Liver (tissue), 9 donors: Measurements from ENCODE around the gene ZNF835. TPM values are rescaled to one million over a fixed set of nuclear protein-coding genes. Genes with fewer than 3 reads are reported as not detected.

ENCODE experiments used
- DNase-seq: peaks from one replicate; pipeline ENCODE4 v3.0.0-alpha.2; 2017; ENCODE audit warnings: low spot score
- H3K27ac ChIP-seq, 2 donors: one replicate each; pipeline ENCODE4 v1.7.0; 2013; ENCODE audit warnings: inconsistent platforms in 2 of 2, low read length in 2 of 2, control low read depth in 1 of 2, low read depth in 1 of 2, mild to moderate bottlenecking in 1 of 2
- H3K27me3 ChIP-seq, 4 donors: one replicate each; pipeline versions ENCODE4 v1.6.1 to v1.7.0; 2013; ENCODE audit warnings: low read length in 3 of 4, inconsistent platforms in 1 of 4, mild to moderate bottlenecking in 1 of 4, moderate library complexity in 1 of 4; ENCODE audit not compliant: control insufficient read depth in 4 of 4, insufficient read depth in 4 of 4
- H3K36me3 ChIP-seq, 4 donors: one replicate each; pipeline versions ENCODE4 v1.6.1 to v1.7.0; 2013; ENCODE audit warnings: low read length in 3 of 4, mild to moderate bottlenecking in 3 of 4, low read depth in 1 of 4, moderate library complexity in 1 of 4; ENCODE audit not compliant: control insufficient read depth in 4 of 4, insufficient read depth in 3 of 4
- H3K4me1 ChIP-seq, 4 donors: one replicate each; pipeline versions ENCODE4 v1.6.1 to v1.7.0; 2013; ENCODE audit warnings: low read length in 3 of 4, mild to moderate bottlenecking in 3 of 4, moderate library complexity in 1 of 4; ENCODE audit not compliant: control insufficient read depth in 4 of 4, insufficient read depth in 4 of 4
- H3K4me3 ChIP-seq, 3 donors: one replicate each; pipeline versions ENCODE4 v1.6.1 to v1.7.0; 2013; ENCODE audit warnings: low read length in 3 of 3, control low read depth in 1 of 3, low read depth in 1 of 3, mild to moderate bottlenecking in 1 of 3
- H3K9ac ChIP-seq, 2 donors: one replicate each; pipeline ENCODE4 v1.7.0; 2013; ENCODE audit warnings: low read length in 2 of 2, mild to moderate bottlenecking in 2 of 2, moderate library complexity in 2 of 2, control low read depth in 1 of 2, low read depth in 1 of 2
- H3K9me3 ChIP-seq, 4 donors: one replicate each; pipeline versions ENCODE4 v1.6.1 to v1.7.0; 2013; ENCODE audit warnings: low read length in 3 of 4; ENCODE audit not compliant: control insufficient read depth in 4 of 4
- CTCF ChIP-seq: fragments of 150-350 bp; IDR thresholded peaks from 2 replicates; pipeline ENCODE4 v1.5.1; 2017; ENCODE audit warnings: improper control_type of control experiment, low read depth, low read length; ENCODE audit not compliant: missing input control
- EGR1 ChIP-seq, 2 donors: IDR thresholded peaks; 2 replicates each; pipeline ENCODE4 v1.6.1; 2016 to 2018; ENCODE audit warnings: antibody characterized with exemption in 2 of 2, low read depth in 2 of 2
- FOXA1 ChIP-seq: IDR thresholded peaks from 2 replicates; pipeline ENCODE4 v1.6.1; 2016; ENCODE audit warnings: antibody characterized with exemption
- FOXA2 ChIP-seq: IDR thresholded peaks from 2 replicates; pipeline ENCODE4 v1.6.1; 2016; ENCODE audit warnings: antibody characterized with exemption
- GABPA ChIP-seq, 2 donors: IDR thresholded peaks in 1 of 2; conservative IDR thresholded peaks in 1 of 2; 2 replicates each; pipeline ENCODE4 v1.6.1; 2016; ENCODE audit warnings: antibody characterized with exemption in 2 of 2, mild to moderate bottlenecking in 1 of 2, moderate library complexity in 1 of 2
- HNF4A ChIP-seq, 2 donors: conservative IDR thresholded peaks; 2 replicates each; pipeline ENCODE4 v1.6.1; 2016; ENCODE audit warnings: antibody characterized with exemption in 2 of 2, mild to moderate bottlenecking in 2 of 2
- HNF4G ChIP-seq: IDR thresholded peaks from 2 replicates; pipeline ENCODE4 v1.6.1; 2016; ENCODE audit warnings: antibody characterized with exemption
- JUND ChIP-seq, 2 donors: IDR thresholded peaks; 2 replicates each; pipeline ENCODE4 v1.6.1; 2016; ENCODE audit warnings: antibody characterized with exemption in 2 of 2
- NR2F2 ChIP-seq: IDR thresholded peaks from 2 replicates; pipeline ENCODE4 v1.6.1; 2016; ENCODE audit warnings: antibody characterized with exemption
- RAD21 ChIP-seq, 2 donors: IDR thresholded peaks; 2 replicates each; pipeline ENCODE4 v1.6.1; 2016; ENCODE audit warnings: antibody characterized with exemption in 2 of 2, mild to moderate bottlenecking in 2 of 2
- RXRA ChIP-seq, 2 donors: IDR thresholded peaks; 2 replicates each; pipeline ENCODE4 v1.6.1; 2017 to 2018; ENCODE audit warnings: antibody characterized with exemption in 2 of 2, mild to moderate bottlenecking in 1 of 2
- YY1 ChIP-seq: IDR thresholded peaks from 2 replicates; pipeline ENCODE4 v1.6.1; 2016; ENCODE audit warnings: antibody characterized with exemption, mild to moderate bottlenecking
- ZBTB33 ChIP-seq: IDR thresholded peaks from 2 replicates; pipeline ENCODE4 v1.6.1; 2016; ENCODE audit warnings: antibody characterized with exemption
- WGBS: extraction: QIAGEN DNeasy Blood & Tissue Kit; methylation state at CpG from one replicate; pipeline ENCODE4 v1.1.7; 2013; 5-methylcytosine and 5-hydroxymethylcytosine counted together
- polyA plus RNA-seq, 2 donors: library from polyadenylated mRNA; stranded (reverse) in 1 of 2; unstranded in 1 of 2; fragments of 200-250 nt in 1 of 2; fragments of >200 nt in 1 of 2; fragmentation: Nextera tagmentation in 1 of 2; extraction: Ambion mirVana in 1 of 2; gene quantifications; one replicate each; pipeline versions ENCODE4 v1.2.1 to v1.2.3, GENCODE V29; 2013 to 2015
- total RNA-seq, 2 donors: library from RNA; depleted of rRNA; stranded (reverse); fragments of >200 nt; gene quantifications; one replicate each; pipeline ENCODE4 v1.2.3, GENCODE V29; 2014
- TF ChIP-seq, protein P1 (sequence below): IDR thresholded peaks from 2 replicates; pipeline ENCODE4 v1.6.1; 2016; ENCODE audit warnings: antibody characterized with exemption, mild to moderate bottlenecking
- TF ChIP-seq, protein P2 (sequence below): IDR thresholded peaks from 2 replicates; pipeline ENCODE4 v1.6.1; 2016; ENCODE audit warnings: antibody characterized with exemption
- TF ChIP-seq, protein P3 (sequence below): IDR thresholded peaks from 2 replicates; pipeline ENCODE4 v1.6.1; 2016; ENCODE audit warnings: antibody characterized with exemption
- donor health status: healthy.
- donor health status: healthy.
- donor health status: healthy.
- donor health status: healthy.
- donor health status: healthy.

ZNF835 gene
- total and polyA plus RNA-seq, 4 donors, result 0.19 to 2.3 (median 0.76) TPM

GRCh38 chr19:56699552-56699951 lies 28.0 kb upstream of the ZNF835 start:
- no peaks in the 10 kb centered on the region for H3K36me3 ChIP-seq
- H3K9me3 ChIP-seq, result peaks cover 0 to 4% (median 0%) of the 10 kb centered on the region in 4 donors
- H3K4me1 ChIP-seq, result no peaks in the 10 kb centered on the region
- 67% methylated on average over 3 of the region's 3 CpGs for WGBS
- no peaks in the 10 kb centered on the region for H3K27me3 ChIP-seq
- TF ChIP-seq CTCF (no peak), ZBTB33 (no peak), EGR1 (IDR thresholded peaks at IDR 0.05; ENCODE audit: low read depth in 2 of 2) (no peak), FOXA1 (no peak), NR2F2 (no peak), HNF4A (conservative IDR thresholded peaks at IDR 0.05) (no peak), JUND (IDR thresholded peaks at IDR 0.05) (no peak), GABPA (IDR thresholded peaks at IDR 0.05 in 1 of 2, conservative IDR thresholded peaks at IDR 0.05 in 1 of 2) (no peak), HNF4G (no peak), YY1 (no peak), RXRA (IDR thresholded peaks at IDR 0.05) (no peak)
- TF ChIP-seq, protein P1, sequence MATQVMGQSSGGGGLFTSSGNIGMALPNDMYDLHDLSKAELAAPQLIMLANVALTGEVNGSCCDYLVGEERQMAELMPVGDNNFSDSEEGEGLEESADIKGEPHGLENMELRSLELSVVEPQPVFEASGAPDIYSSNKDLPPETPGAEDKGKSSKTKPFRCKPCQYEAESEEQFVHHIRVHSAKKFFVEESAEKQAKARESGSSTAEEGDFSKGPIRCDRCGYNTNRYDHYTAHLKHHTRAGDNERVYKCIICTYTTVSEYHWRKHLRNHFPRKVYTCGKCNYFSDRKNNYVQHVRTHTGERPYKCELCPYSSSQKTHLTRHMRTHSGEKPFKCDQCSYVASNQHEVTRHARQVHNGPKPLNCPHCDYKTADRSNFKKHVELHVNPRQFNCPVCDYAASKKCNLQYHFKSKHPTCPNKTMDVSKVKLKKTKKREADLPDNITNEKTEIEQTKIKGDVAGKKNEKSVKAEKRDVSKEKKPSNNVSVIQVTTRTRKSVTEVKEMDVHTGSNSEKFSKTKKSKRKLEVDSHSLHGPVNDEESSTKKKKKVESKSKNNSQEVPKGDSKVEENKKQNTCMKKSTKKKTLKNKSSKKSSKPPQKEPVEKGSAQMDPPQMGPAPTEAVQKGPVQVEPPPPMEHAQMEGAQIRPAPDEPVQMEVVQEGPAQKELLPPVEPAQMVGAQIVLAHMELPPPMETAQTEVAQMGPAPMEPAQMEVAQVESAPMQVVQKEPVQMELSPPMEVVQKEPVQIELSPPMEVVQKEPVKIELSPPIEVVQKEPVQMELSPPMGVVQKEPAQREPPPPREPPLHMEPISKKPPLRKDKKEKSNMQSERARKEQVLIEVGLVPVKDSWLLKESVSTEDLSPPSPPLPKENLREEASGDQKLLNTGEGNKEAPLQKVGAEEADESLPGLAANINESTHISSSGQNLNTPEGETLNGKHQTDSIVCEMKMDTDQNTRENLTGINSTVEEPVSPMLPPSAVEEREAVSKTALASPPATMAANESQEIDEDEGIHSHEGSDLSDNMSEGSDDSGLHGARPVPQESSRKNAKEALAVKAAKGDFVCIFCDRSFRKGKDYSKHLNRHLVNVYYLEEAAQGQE, result no peak
- no peak overlapping the region for H3K27ac ChIP-seq
- no peak overlapping the region for H3K9ac ChIP-seq
- no peak overlapping the region for H3K4me3 ChIP-seq
- DNase-seq, result no peak

GRCh38 chr19:56692206-56692895 lies 20.8 kb upstream of the ZNF835 start:
- Histone ChIP-seq H3K27me3 (peaks cover 0 to 3% (median 0%) of the 10 kb centered on the region in 4 donors), H3K4me1 (no peaks in the 10 kb centered on the region), H3K27ac (no peak overlapping the region), H3K4me3 (no peak overlapping the region), H3K9ac (no peak overlapping the region), H3K36me3 (no peaks in the 10 kb centered on the region), H3K9me3 (peaks cover 0 to 15% (median 7%) of the 10 kb centered on the region in 4 donors)
- no peak for DNase-seq
- WGBS, result 66% methylated on average over 8 of the region's 8 CpGs
- TF ChIP-seq GABPA (IDR thresholded peaks at IDR 0.05 in 1 of 2, conservative IDR thresholded peaks at IDR 0.05 in 1 of 2), result no peak
- TF ChIP-seq FOXA2, result no peak
- no peak for TF ChIP-seq FOXA1
- TF ChIP-seq, protein P2, sequence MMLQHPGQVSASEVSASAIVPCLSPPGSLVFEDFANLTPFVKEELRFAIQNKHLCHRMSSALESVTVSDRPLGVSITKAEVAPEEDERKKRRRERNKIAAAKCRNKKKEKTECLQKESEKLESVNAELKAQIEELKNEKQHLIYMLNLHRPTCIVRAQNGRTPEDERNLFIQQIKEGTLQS, result no peak
- no peak for TF ChIP-seq JUND (IDR thresholded peaks at IDR 0.05)
- TF ChIP-seq, protein P1, result no peak
- TF ChIP-seq, protein P3, sequence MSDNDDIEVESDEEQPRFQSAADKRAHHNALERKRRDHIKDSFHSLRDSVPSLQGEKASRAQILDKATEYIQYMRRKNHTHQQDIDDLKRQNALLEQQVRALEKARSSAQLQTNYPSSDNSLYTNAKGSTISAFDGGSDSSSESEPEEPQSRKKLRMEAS, result no peak
- TF ChIP-seq RAD21 (IDR thresholded peaks at IDR 0.05), result no peak
- TF ChIP-seq NR2F2, result no peak
- no peak for TF ChIP-seq RXRA (IDR thresholded peaks at IDR 0.05)
- TF ChIP-seq CTCF, result no peak
- TF ChIP-seq HNF4G, result no peak
- no peak for TF ChIP-seq HNF4A (conservative IDR thresholded peaks at IDR 0.05)
- TF ChIP-seq EGR1 (IDR thresholded peaks at IDR 0.05; ENCODE audit: low read depth in 2 of 2), result no peak
- TF ChIP-seq YY1, result no peak
